ENCODE results near the gene NAT8. TPM values are rescaled to one million over a fixed set of nuclear protein-coding genes. Genes with fewer than 3 reads are reported as not detected.
"Not testable (repeated sequence)": the region's sequence is repeated elsewhere in the genome, so short reads cannot be mapped to it uniquely, and the experiment has no call there.

NAT8 gene, protein sequence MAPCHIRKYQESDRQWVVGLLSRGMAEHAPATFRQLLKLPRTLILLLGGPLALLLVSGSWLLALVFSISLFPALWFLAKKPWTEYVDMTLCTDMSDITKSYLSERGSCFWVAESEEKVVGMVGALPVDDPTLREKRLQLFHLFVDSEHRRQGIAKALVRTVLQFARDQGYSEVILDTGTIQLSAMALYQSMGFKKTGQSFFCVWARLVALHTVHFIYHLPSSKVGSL
- not detected for total RNA-seq

DNA sequence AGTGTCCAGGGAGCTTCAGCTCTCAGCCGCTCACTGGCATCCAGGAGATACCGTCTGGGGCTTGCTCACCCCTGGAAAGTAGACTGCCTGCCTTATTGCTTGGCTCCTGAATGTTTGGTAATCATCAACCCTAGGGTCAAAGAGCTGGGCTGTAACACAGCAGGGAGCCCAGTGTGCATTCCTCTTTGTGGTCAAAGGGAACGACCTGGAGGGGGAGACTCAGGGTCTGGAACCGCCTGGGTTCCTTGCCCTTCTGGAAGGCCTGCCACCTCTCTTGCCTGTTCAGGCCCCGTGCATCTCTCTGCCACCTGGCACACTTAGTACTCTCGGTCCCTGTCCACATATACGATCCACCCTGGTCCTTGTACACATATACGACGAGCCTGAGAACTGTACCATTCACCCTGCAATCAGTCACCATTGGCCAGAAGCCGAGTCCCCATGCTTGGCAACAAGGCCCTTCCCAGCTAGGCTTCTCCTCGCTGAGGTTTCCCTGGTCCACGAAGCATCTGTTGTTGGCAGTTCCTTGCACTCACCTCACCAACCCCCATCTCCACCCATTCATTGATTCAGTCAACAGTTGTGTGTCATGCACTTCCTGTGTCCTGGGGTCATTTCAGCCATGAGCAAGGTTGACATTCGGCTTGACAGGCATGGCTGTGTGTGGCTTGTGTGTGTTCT is at the start of gene NAT8:
Gene NAT8 (minus strand): TSS at position 85 of the 681 bp plus-strand sequence. CDS start 794 bp downstream, outside the sequence.
- TF ChIP-seq POLR2A (IDR thresholded peaks at IDR 0.05) (no peak), EP300 (IDR thresholded peaks at IDR 0.05) (no peak), POLR2AphosphoS5 (IDR thresholded peaks at IDR 0.05) (no peak)
- TF ChIP-seq, protein P1, sequence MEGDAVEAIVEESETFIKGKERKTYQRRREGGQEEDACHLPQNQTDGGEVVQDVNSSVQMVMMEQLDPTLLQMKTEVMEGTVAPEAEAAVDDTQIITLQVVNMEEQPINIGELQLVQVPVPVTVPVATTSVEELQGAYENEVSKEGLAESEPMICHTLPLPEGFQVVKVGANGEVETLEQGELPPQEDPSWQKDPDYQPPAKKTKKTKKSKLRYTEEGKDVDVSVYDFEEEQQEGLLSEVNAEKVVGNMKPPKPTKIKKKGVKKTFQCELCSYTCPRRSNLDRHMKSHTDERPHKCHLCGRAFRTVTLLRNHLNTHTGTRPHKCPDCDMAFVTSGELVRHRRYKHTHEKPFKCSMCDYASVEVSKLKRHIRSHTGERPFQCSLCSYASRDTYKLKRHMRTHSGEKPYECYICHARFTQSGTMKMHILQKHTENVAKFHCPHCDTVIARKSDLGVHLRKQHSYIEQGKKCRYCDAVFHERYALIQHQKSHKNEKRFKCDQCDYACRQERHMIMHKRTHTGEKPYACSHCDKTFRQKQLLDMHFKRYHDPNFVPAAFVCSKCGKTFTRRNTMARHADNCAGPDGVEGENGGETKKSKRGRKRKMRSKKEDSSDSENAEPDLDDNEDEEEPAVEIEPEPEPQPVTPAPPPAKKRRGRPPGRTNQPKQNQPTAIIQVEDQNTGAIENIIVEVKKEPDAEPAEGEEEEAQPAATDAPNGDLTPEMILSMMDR (IDR thresholded peaks at IDR 0.05): no peak
- ATAC-seq (ENCODE audit: low FRiP score in 2 of 2) (no peak), DNase-seq (no peak)
- Histone ChIP-seq H3K27ac (no peak within 1 kb of the TSS), H3K4me3 (no peak within 1 kb of the TSS), H3K36me3 (no peaks in the 10 kb centered on the region), H3K9me3 (no peaks in the 10 kb centered on the region), H3K27me3 (no peaks in the 10 kb centered on the region), H3K4me1 (peaks cover 0 to 4% (median 0%) of the 10 kb centered on the region in 4 donors)
- WGBS, 2 donors: 61 to 66% methylated on average over 10 to 12 of the region's 13 CpGs

DNA sequence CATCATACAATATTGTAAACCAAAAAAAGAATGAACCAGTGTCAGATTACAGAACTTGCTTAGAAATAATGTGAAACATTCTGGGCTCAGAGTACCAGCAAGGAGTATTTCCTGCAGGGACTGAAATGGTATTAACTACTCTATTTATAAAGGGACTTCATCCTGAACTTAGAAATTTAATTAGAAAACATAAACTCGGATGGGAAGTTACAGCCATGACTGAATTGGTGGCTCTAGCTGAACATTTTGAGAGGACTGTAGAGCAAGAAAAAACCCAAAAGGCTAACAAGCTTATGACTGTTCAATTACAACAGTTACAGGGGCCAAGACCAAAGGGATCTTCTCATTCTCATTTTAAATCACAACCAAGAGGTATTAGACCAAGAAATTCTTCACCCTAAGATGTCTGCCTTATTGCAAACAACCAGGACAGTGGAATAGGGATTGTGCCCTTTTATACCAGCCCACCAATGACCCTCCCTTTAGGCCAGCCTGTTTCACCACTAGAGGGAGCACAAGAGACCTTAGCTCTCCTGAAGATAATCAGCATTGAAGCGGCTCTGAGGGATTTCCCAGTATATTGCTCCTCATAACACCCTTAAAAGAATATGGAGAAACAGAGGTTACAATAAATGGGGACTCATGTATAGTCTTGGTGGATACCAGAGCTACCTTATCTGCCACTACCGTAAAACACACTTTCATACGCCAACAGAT is 48.3 kb upstream of the NAT8 start:
- H3K4me1 ChIP-seq, H3K27me3 ChIP-seq, H3K9me3 ChIP-seq, DNase-seq, H3K27ac ChIP-seq, H3K4me3 ChIP-seq, H3K36me3 ChIP-seq: not testable (repeated sequence)
- TF ChIP-seq, protein P1 (IDR thresholded peaks at IDR 0.05): peak in 2 of 6 experiments; percentile 53 to 62
- peak; percentile 70 to 83 for ATAC-seq (ENCODE audit: low FRiP score in 2 of 2)
- 52 to 56% methylated on average over 4 of the region's 4 CpGs for WGBS, 2 donors

DNA sequence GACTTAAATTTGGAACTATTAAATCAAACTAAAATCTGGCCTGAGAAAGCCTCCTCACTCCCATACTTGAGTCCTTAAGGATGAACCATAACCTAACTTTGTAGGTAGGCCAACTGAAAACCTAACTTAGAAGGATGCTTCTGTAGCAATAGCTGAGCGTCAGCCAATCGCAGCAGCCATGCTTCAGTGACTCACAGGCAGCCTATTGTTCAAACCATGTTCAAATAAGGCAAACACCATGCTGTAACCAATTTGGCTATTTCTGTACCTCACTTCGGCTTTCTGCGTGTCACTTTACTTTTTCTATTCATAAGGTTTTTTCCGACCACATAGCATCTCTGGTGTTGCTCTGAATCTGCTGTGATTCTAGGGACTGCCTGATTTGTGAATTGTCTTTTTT is 46.3 kb upstream of the NAT8 start:
- ATAC-seq (ENCODE audit: low FRiP score in 2 of 2); H3K4me3 ChIP-seq; H3K27me3 ChIP-seq; H3K36me3 ChIP-seq; DNase-seq; H3K4me1 ChIP-seq; H3K27ac ChIP-seq; H3K9me3 ChIP-seq: not testable (repeated sequence)
- WGBS, 2 donors: 94 to 97% methylated on average over 5 of the region's 5 CpGs

DNA sequence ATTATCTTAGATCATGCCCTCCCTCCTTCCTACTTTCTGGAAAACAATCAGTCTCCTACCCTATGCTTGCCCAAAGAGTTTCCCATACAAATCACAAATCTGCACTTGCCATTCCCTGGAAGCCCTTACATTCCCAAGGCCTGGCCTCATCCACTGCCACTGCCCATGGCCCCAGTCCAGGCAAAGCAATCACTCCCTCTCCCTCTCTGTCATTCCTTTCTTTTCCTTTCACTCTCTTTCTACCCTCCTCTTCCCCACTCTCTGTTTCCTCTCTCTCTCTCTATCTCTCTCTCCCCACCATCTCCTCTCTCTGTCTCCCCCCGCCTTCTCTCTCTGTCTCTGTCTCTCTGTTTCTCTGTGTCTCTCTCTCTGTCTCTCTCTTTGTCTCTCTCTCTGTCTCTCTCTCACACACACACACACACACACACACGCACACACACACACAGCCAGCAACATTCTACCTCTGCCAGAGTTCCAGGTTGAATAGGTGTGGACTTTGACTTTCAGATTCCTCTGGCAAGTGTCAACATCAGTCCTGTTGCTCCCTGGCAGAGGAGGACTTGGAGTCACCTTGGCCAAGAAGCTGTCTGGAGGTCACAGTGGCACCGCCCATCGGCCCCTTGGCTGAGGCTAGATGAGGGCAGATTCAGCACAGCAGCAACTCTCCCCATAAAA is 43.7 kb upstream of the NAT8 start:
- H3K27ac ChIP-seq: no peak overlapping the region

DNA sequence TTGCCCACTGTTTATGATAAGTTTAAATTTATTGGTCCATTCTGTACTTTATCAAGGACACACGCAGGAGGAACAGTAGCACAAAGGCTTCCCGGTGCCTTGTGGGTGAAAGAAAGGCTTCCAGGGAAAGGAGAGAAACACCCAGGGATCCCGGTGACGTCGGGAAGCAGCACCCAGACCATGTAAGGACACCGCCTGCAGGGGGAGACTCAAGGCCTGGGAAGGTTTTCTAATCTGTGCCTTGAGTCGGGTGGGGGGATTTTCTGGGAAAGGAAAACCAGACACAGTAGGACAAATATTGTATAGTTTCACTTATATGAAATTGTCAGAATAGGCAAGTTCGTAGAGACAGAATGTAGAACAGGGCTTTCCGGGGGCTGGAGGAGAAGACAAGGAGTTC is 42.7 kb upstream of the NAT8 start:
- not testable (repeated sequence) for H3K9me3 ChIP-seq; ATAC-seq (ENCODE audit: low FRiP score in 2 of 2); H3K4me3 ChIP-seq; DNase-seq; H3K27ac ChIP-seq; H3K36me3 ChIP-seq; H3K27me3 ChIP-seq; H3K4me1 ChIP-seq
- WGBS, 2 donors: 53 to 60% methylated on average over 7 to 9 of the region's 9 CpGs

More for the DNA sequence above, 43.7 kb upstream of the NAT8 start:
- H3K4me3 ChIP-seq: no peak overlapping the region
- no peaks in the 10 kb centered on the region for H3K4me1 ChIP-seq
- no peaks in the 10 kb centered on the region for H3K9me3 ChIP-seq
- H3K27me3 ChIP-seq: no peaks in the 10 kb centered on the region
- TF ChIP-seq POLR2A (IDR thresholded peaks at IDR 0.05) (no peak), POLR2AphosphoS5 (IDR thresholded peaks at IDR 0.05) (no peak), EP300 (IDR thresholded peaks at IDR 0.05) (no peak)
- TF ChIP-seq, protein P1 (IDR thresholded peaks at IDR 0.05): no peak
- no peak for ATAC-seq (ENCODE audit: low FRiP score in 2 of 2)
- no peaks in the 10 kb centered on the region for H3K36me3 ChIP-seq
- 77 to 81% methylated on average over 4 of the region's 4 CpGs for WGBS, 2 donors
- DNase-seq: no peak

DNA sequence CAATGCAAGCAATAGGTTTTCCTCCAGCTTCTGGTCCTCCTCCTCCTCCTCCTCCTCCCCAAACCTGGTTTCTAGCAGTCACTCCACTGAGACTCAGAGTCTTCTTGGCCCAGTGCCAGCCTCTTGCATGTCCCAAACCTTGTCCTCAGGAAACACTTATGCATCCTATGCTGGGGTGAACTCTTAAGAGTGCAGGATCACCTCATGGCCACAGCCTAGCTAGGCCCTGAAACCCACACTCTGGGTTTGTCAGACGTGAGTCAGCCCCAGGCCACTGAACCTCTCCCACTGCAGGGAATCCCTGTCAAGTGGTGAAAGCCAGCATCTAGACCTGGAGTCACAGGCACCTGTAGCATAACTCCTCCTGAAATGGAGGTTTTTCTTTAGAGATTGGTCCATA is 42.1 kb upstream of the NAT8 start:
- not testable (repeated sequence) for ATAC-seq (ENCODE audit: low FRiP score in 2 of 2); DNase-seq; H3K36me3 ChIP-seq; H3K4me1 ChIP-seq; H3K27me3 ChIP-seq; H3K4me3 ChIP-seq; H3K27ac ChIP-seq; H3K9me3 ChIP-seq
- WGBS, 2 donors: no CpG with 5 or more reads among the region's 1 CpG
